Gastroesophageal sphincter (tissue), 3 donors: Measurements from ENCODE around the gene TFB1M.

Experiments used
- CTCF ChIP-seq, 4 experiments: fragments of 200-600 bp in 2 of 4; fragments of 450-650 bp in 2 of 4; sonication (generic) in 1 of 4; IDR thresholded peaks; one replicate each; pipeline ENCODE4 v1.5.1; 2017 to 2019; ENCODE audit warnings: antibody characterized with exemption in 4 of 4, mild to moderate bottlenecking in 2 of 4, moderate library complexity in 2 of 4
- EP300 ChIP-seq: sonication (generic); formaldehyde crosslinking; IDR thresholded peaks from one replicate; pipeline ENCODE4 v1.6.1; 2017; ENCODE audit warnings: antibody characterized with exemption, mild to moderate bottlenecking
- POLR2A ChIP-seq, 2 donors: fragments of 450-650 bp; IDR thresholded peaks; one replicate each; pipeline ENCODE4 v1.6.1; 2017; ENCODE audit warnings: antibody characterized with exemption in 2 of 2, mild to moderate bottlenecking in 2 of 2, moderate library complexity in 1 of 2
- POLR2AphosphoS5 ChIP-seq: sonication (generic); formaldehyde crosslinking; IDR thresholded peaks from one replicate; pipeline ENCODE4 v1.6.1; 2017; ENCODE audit warnings: antibody characterized with exemption

- TF ChIP-seq CTCF (IDR thresholded peaks at IDR 0.05) (no peak), EP300 (no peak), POLR2A (IDR thresholded peaks at IDR 0.05) (no peak), POLR2AphosphoS5 (no peak)
Observed at GRCh38 chr6:155316419-155316818, 2.1 kb upstream of the TFB1M start.
